D341Med (cell line): Measurements from ENCODE around the gene SCAMP4.

ENCODE experiments used
- DNase-seq: peaks from one replicate; pipeline ENCODE4 v3.0.0; 2012; ENCODE audit warnings: low spot score

Gene SCAMP4

GRCh38 chr19:1957562-1958248 is 52.5 kb downstream of the SCAMP4 start:
- DNase-seq = no peak

GRCh38 chr19:1959928-1960589 is 54.9 kb downstream of the SCAMP4 start:
- no peak for DNase-seq

- DNase-seq = no peak
Measured at GRCh38 chr19:1961000-1961883, 56.0 kb downstream of the SCAMP4 start.

GRCh38 chr19:1962674-1963073 is 57.5 kb downstream of the SCAMP4 start:
- DNase-seq = no peak

- no peak for DNase-seq
Measured at GRCh38 chr19:1967087-1967608, 61.9 kb downstream of the SCAMP4 start.

- no peak for DNase-seq
Measured at GRCh38 chr19:1968279-1969175, 63.3 kb downstream of the SCAMP4 start.

GRCh38 chr19:1969176-1970002 is 64.2 kb downstream of the SCAMP4 start:
- no peak for DNase-seq

- DNase-seq = no peak
Measured at GRCh38 chr19:1970003-1970805, 65.0 kb downstream of the SCAMP4 start.

- no peak for DNase-seq
Measured at GRCh38 chr19:1970806-1971502, 65.8 kb downstream of the SCAMP4 start.

GRCh38 chr19:1974381-1975161 is 69.4 kb downstream of the SCAMP4 start:
- no peak for DNase-seq

GRCh38 chr19:1975162-1975480 is 69.9 kb downstream of the SCAMP4 start:
- DNase-seq = no peak
